ENCODE measurements around the gene L3MBTL1. TPM values are rescaled to one million over a fixed set of nuclear protein-coding genes. Genes with fewer than 3 reads are reported as not detected.

L3MBTL1 gene
- total and polyA plus RNA-seq, 2 donors (not counting 1 experiment from before 2014, with no cell fraction given): 1.5 to 10.7 TPM

DNA sequence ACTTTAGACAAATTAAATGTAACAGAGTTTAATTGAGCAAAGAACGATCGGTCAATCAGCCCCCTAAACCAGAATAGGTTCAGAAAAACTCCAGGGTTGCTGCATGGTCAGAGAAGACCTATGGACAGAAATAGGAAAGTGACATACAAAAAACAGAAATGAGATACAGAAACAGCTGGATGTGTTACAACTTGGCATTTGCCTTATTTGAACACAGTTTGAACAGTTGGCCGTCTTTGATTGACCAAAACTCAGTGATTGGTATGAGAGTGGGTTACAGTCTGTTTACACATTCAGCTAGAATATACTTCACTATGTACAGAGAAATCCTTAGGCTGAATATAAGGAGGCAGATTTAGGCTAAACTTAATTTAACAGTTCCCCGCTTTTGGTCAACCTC, 29.9 kb upstream of the L3MBTL1 start:
- H3K36me3 ChIP-seq (ENCODE audit: control insufficient read depth, insufficient read depth, low read length): no peaks in the 10 kb centered on the region
- no peak overlapping the region for H3K4me3 ChIP-seq (replicated peaks in 1 of 4; ENCODE audit: control extremely low read depth in 1 of 4, insufficient read depth in 1 of 4, low read depth in 3 of 4, low read length in 4 of 4)
- no peak for TF ChIP-seq EZH2 (IDR thresholded peaks at IDR 0.05; ENCODE audit: low read length, missing control alignments)
- TF ChIP-seq, protein P1, sequence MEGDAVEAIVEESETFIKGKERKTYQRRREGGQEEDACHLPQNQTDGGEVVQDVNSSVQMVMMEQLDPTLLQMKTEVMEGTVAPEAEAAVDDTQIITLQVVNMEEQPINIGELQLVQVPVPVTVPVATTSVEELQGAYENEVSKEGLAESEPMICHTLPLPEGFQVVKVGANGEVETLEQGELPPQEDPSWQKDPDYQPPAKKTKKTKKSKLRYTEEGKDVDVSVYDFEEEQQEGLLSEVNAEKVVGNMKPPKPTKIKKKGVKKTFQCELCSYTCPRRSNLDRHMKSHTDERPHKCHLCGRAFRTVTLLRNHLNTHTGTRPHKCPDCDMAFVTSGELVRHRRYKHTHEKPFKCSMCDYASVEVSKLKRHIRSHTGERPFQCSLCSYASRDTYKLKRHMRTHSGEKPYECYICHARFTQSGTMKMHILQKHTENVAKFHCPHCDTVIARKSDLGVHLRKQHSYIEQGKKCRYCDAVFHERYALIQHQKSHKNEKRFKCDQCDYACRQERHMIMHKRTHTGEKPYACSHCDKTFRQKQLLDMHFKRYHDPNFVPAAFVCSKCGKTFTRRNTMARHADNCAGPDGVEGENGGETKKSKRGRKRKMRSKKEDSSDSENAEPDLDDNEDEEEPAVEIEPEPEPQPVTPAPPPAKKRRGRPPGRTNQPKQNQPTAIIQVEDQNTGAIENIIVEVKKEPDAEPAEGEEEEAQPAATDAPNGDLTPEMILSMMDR (conservative IDR thresholded peaks at IDR 0.05 in 1 of 2, IDR thresholded peaks at IDR 0.05 in 1 of 2; ENCODE audit: low read depth in 1 of 2, low read length in 2 of 2): no peak
- H3K27ac ChIP-seq (ENCODE audit: insufficient read depth, low read length): no peak overlapping the region
- H3K9me3 ChIP-seq (ENCODE audit: control insufficient read depth, insufficient read depth, low read depth, low read length): no peaks in the 10 kb centered on the region
- H3K4me2 ChIP-seq (ENCODE audit: extremely low read depth, insufficient read depth, low read length): no peak overlapping the region
- no peaks in the 10 kb centered on the region for H3K79me2 ChIP-seq (ENCODE audit: control insufficient read depth, insufficient read depth, low read length)
- H3K4me1 ChIP-seq (ENCODE audit: control insufficient read depth, extremely low read depth, insufficient read depth, low read length): no peaks in the 10 kb centered on the region
- no peak for DNase-seq (ENCODE audit: low read depth in 2 of 2)
- no peaks in the 10 kb centered on the region for H3K27me3 ChIP-seq (ENCODE audit: control insufficient read depth, insufficient read depth, low read length)
- no peak overlapping the region for H2AFZ ChIP-seq (ENCODE audit: low read length)
- H4K20me1 ChIP-seq (ENCODE audit: control insufficient read depth, extremely low read depth, insufficient read depth, low read length): no peaks in the 10 kb centered on the region
- H3K9ac ChIP-seq (ENCODE audit: insufficient read depth, low read length): no peak overlapping the region

DNA sequence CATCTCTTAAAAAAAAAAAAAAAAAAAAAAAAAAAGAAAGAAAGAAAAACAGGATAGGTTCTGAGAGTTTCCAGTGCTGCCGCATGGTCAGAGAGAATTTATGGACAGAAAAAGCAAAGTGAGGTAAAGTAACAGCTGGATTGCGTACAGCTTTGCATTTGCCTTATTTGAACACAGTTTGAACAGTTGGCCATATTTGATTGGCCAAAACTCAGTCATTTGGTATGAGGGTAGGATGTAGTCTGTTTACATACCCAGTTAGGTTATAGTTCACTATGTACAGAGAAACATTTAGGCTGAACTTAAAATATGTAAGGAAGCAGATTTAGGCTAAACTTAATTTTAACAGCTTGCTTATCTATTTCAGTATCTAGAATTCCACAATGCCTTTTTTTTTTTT, 17.5 kb upstream of the L3MBTL1 start:
- Histone ChIP-seq H3K9ac (ENCODE audit: insufficient read depth, low read length) (no peak overlapping the region), H3K9me3 (ENCODE audit: control insufficient read depth, insufficient read depth, low read depth, low read length) (no peaks in the 10 kb centered on the region), H3K79me2 (ENCODE audit: control insufficient read depth, insufficient read depth, low read length) (no peaks in the 10 kb centered on the region), H3K4me3 (replicated peaks in 1 of 4; ENCODE audit: control extremely low read depth in 1 of 4, insufficient read depth in 1 of 4, low read depth in 3 of 4, low read length in 4 of 4) (no peak overlapping the region), H3K4me1 (ENCODE audit: control insufficient read depth, extremely low read depth, insufficient read depth, low read length) (no peaks in the 10 kb centered on the region), H3K27ac (ENCODE audit: insufficient read depth, low read length) (no peak overlapping the region), H4K20me1 (ENCODE audit: control insufficient read depth, extremely low read depth, insufficient read depth, low read length) (no peaks in the 10 kb centered on the region), H3K4me2 (ENCODE audit: extremely low read depth, insufficient read depth, low read length) (no peak overlapping the region), H2AFZ (ENCODE audit: low read length) (no peak overlapping the region), H3K36me3 (ENCODE audit: control insufficient read depth, insufficient read depth, low read length) (no peaks in the 10 kb centered on the region), H3K27me3 (ENCODE audit: control insufficient read depth, insufficient read depth, low read length) (no peaks in the 10 kb centered on the region)
- peak in 1 of 2 donors; percentile 58 for DNase-seq (ENCODE audit: low read depth in 2 of 2)
- TF ChIP-seq, protein P1 (conservative IDR thresholded peaks at IDR 0.05 in 1 of 2, IDR thresholded peaks at IDR 0.05 in 1 of 2; ENCODE audit: low read depth in 1 of 2, low read length in 2 of 2): no peak
- no peak for TF ChIP-seq EZH2 (IDR thresholded peaks at IDR 0.05; ENCODE audit: low read length, missing control alignments)

DNA sequence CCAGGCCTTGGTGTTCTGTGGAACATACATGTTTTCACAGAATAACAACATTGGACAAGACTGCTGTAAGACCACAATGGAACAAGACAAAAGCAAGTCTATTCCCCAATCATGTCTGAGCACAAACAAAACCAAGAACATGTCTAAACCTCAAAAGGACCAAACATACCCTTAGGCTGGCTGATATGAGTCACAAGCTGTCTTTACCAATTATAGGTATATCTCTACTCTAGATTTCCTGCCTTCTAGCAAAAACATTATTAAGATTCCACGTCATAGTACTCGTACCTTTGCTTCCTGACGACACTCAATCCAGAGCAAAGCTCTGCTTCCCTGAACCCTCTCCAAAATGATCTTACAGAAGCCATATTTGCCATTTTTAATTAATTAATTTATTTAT, 15.4 kb upstream of the L3MBTL1 start:
- no peak overlapping the region for H3K9ac ChIP-seq (ENCODE audit: insufficient read depth, low read length)
- H4K20me1 ChIP-seq (ENCODE audit: control insufficient read depth, extremely low read depth, insufficient read depth, low read length): no peaks in the 10 kb centered on the region
- peak in 1 of 2 donors; percentile 28 for DNase-seq (ENCODE audit: low read depth in 2 of 2)
- no peaks in the 10 kb centered on the region for H3K4me1 ChIP-seq (ENCODE audit: control insufficient read depth, extremely low read depth, insufficient read depth, low read length)
- no peaks in the 10 kb centered on the region for H3K36me3 ChIP-seq (ENCODE audit: control insufficient read depth, insufficient read depth, low read length)
- no peaks in the 10 kb centered on the region for H3K9me3 ChIP-seq (ENCODE audit: control insufficient read depth, insufficient read depth, low read depth, low read length)
- H2AFZ ChIP-seq (ENCODE audit: low read length): no peak overlapping the region
- no peak for TF ChIP-seq EZH2 (IDR thresholded peaks at IDR 0.05; ENCODE audit: low read length, missing control alignments)
- TF ChIP-seq, protein P1 (conservative IDR thresholded peaks at IDR 0.05 in 1 of 2, IDR thresholded peaks at IDR 0.05 in 1 of 2; ENCODE audit: low read depth in 1 of 2, low read length in 2 of 2): no peak
- no peaks in the 10 kb centered on the region for H3K79me2 ChIP-seq (ENCODE audit: control insufficient read depth, insufficient read depth, low read length)
- no peak overlapping the region for H3K27ac ChIP-seq (ENCODE audit: insufficient read depth, low read length)
- no peak overlapping the region for H3K4me3 ChIP-seq (replicated peaks in 1 of 4; ENCODE audit: control extremely low read depth in 1 of 4, insufficient read depth in 1 of 4, low read depth in 3 of 4, low read length in 4 of 4)
- no peak overlapping the region for H3K4me2 ChIP-seq (ENCODE audit: extremely low read depth, insufficient read depth, low read length)
- peaks cover 4% of the 10 kb centered on the region for H3K27me3 ChIP-seq (ENCODE audit: control insufficient read depth, insufficient read depth, low read length)

Data from fibroblast of lung (primary cell).